OCI-LY3 (cell line): ENCODE results near the gene NRG3.

Experiments used
- CTCF ChIP-seq: fragments of 200-600, 300-600 bp; sonication (generic); IDR thresholded peaks from 2 replicates; pipeline ENCODE4 v1.5.1; 2014; ENCODE audit warnings: antibody characterized with exemption, low read length, low read depth
- EZH2phosphoT487 ChIP-seq: fragments of 200-600 bp; shearing (Covaris generic); IDR thresholded peaks from 2 replicates; pipeline ENCODE4 v1.6.1; 2018; ENCODE audit warnings: antibody characterized with exemption, mixed run types, low read depth

- no peak for TF ChIP-seq CTCF
- no peak for TF ChIP-seq EZH2phosphoT487
Measured at GRCh38 chr10:82762641-82763040, 887.6 kb downstream of the NRG3 start.
